Uterus (tissue), 2 donors: ENCODE measurements around the gene GNA14.

ENCODE experiments used
- CTCF ChIP-seq, 4 experiments: fragments of 200-600 bp in 2 of 4; fragments of 450-650 bp in 2 of 4; sonication (generic) in 2 of 4; IDR thresholded peaks; one replicate each; pipeline ENCODE4 v1.5.1; 2016 to 2019; ENCODE audit warnings: antibody characterized with exemption in 4 of 4, mild to moderate bottlenecking in 2 of 4, moderate library complexity in 1 of 4
- POLR2A ChIP-seq, 2 donors: fragments of 450-650 bp; IDR thresholded peaks; one replicate each; pipeline ENCODE4 v1.6.1; 2016; ENCODE audit warnings: antibody characterized with exemption in 2 of 2, mild to moderate bottlenecking in 1 of 2, moderate library complexity in 1 of 2

GRCh38 chr9:77648234-77649108 lies at the start of gene GNA14:
- TF ChIP-seq CTCF (IDR thresholded peaks at IDR 0.05), result peak in 2 of 4 experiments; percentile 13 to 14
- peak in 1 of 2 donors; percentile 30 for TF ChIP-seq POLR2A (IDR thresholded peaks at IDR 0.05)
